ENCODE results near the gene ACKR1.

DNA sequence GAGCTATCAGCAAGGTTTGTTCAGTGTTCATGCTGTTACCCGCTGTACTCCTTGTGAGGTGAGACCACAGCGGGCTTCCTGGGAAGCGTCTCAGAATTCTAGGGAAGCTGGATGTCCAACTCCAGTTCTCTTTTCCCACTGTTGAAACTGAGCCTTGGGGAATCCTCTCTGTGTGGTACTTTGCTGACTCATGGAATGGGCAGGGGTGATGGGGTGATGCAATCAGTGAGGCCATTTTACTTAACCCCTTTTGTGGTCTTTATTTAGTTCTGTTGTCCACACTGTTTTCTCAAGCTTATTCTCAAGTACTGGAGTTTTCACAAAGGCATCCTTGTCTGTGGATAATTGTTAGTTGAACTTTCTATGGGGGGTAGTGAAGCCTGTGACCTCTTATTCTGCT is 42.6 kb downstream of the ACKR1 start:
- TF ChIP-seq, protein P1, sequence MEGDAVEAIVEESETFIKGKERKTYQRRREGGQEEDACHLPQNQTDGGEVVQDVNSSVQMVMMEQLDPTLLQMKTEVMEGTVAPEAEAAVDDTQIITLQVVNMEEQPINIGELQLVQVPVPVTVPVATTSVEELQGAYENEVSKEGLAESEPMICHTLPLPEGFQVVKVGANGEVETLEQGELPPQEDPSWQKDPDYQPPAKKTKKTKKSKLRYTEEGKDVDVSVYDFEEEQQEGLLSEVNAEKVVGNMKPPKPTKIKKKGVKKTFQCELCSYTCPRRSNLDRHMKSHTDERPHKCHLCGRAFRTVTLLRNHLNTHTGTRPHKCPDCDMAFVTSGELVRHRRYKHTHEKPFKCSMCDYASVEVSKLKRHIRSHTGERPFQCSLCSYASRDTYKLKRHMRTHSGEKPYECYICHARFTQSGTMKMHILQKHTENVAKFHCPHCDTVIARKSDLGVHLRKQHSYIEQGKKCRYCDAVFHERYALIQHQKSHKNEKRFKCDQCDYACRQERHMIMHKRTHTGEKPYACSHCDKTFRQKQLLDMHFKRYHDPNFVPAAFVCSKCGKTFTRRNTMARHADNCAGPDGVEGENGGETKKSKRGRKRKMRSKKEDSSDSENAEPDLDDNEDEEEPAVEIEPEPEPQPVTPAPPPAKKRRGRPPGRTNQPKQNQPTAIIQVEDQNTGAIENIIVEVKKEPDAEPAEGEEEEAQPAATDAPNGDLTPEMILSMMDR (IDR thresholded peaks at IDR 0.05): no peak
- TF ChIP-seq EP300 (IDR thresholded peaks at IDR 0.05): no peak
